ENCODE data around the gene BTN2A1.
A peak's percentile ranks its signal among the peaks of the same experiment; 100 is the strongest.

The BTN2A1 gene

GRCh38 chr6:26471970-26472369 is 14.2 kb downstream of the BTN2A1 start:
- DNase-seq = no peak

DNA sequence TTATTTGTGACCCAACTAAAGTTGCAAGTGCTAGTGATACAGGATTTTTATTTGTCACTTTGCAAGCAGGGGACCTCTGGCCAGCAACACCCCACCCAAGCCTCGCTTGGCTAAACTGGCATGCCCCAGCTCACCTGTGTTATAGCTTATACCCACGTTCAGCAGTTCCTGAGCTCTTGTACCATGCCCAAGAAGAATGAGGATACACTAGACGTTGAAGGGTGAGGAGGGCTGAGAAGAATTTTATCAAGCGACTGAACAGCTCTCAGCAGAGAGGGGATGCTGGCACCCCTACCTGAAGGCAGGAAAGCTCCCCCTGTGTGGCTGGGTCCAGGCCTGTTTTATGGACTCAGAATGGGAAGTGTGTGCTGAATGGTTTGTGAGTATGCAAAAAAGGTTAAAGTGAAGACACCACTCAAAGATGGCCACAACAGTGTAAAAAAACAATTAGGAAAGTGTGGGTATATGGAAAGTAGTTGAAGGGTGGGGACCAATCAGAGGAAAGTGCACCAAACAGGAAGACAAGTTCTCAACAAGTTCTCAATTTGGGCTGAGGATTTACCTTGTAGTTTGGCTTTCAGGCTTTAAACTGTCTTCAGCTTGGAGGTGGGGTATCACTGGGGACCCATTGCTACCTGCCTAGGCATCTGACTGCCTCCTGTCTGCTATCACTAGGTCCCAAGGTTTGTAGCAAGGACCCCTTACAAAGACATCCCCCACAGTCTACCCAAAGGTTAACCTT is 15.0 kb downstream of the BTN2A1 start:
- DNase-seq = no peak

GRCh38 chr6:26473429-26473757 is 15.6 kb downstream of the BTN2A1 start:
- no peak for DNase-seq

- DNase-seq = peak; percentile 97
Observed at GRCh38 chr6:26473758-26474438, 16.1 kb downstream of the BTN2A1 start.

DNA sequence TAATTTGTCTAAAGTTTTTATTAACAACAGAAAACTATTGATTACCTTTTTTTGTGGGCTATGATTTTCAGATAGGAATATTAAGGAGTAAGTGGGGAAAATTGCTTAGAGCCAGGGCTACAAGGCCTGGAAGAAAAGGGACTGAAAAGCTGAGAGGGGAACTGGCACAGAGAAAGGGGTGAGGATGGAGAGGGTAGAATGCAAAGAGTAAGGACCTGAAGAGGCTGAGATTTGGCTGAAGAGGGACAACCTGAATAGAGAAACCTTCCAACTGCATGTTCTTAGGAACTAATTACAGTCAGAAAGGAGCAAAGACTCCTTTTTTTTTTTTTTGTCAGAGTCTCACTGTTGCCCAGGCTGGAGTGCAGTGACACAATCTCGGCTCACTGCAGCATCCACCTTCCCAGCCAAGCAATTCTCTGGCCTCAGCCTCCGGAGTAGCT is 16.7 kb downstream of the BTN2A1 start:
- no peak for DNase-seq

- DNase-seq = no peak
Observed at GRCh38 chr6:26475823-26476729, 18.3 kb downstream of the BTN2A1 start.

GRCh38 chr6:26476896-26477295 is 19.1 kb downstream of the BTN2A1 start:
- DNase-seq = no peak

DNA sequence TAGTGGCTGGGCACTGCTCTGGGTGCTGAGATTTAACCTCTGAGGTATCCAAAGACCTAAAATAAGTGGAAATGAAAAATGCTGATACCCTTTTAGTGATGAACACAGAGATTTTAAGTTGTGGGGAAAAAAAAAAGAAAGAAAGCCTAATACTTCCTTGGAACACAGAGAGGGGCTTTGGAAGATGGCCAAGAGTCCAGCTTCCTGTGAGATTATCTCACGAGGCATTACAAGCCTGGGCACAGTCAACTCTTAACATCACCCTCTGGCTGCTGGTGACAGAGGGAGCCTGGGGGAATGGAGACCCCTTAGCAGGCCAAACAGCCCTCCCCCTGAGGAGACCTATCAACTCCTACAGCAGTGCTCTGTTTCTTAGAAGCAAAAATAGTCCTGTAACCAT is 19.7 kb downstream of the BTN2A1 start:
- no peak for DNase-seq

GRCh38 chr6:26478100-26478984 is 20.6 kb downstream of the BTN2A1 start:
- no peak for DNase-seq

- no peak for DNase-seq
Observed at GRCh38 chr6:26478985-26479278, 21.2 kb downstream of the BTN2A1 start.

GRCh38 chr6:26482338-26482737 is 24.6 kb downstream of the BTN2A1 start:
- no peak for DNase-seq

DNA sequence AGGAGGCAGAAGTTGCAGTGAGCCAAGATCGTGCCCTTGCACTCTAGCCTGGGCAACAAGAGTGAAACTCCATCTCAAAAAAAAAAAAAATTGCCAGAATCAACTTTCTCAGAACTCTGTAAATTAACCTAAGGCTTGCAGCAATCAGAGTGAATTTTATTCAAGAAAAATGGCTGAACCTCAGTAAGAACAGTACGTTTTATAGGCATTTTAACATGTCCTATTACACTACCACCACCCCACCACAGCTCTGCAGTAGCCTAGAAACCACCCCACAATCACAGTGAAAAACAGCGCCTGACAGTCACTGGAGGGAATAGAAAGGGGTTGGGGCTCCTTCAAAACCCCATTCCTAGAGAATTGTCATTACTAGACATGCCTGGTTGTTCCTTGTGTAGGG is 26.0 kb downstream of the BTN2A1 start:
- DNase-seq = no peak

DNA sequence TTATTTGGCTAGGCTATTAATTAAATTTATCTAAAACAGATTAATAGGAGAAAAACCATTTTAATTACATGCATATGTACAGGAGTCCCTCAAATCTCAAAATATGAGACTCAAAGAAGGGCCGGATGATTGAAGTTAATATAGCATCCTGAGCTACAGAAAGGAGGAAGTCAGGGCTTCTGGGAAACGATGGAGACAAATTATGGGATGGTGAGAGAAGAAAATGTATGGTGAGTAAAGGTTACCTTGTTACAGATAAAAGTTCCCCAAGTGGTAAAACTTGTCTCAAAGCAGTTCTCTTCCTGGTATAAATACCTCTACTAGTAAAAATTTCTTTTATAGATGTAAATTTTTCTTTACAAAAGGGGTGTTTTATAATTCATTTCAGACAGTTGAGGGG is 26.4 kb downstream of the BTN2A1 start:
- no peak for DNase-seq

GRCh38 chr6:26485112-26485780 is 27.5 kb downstream of the BTN2A1 start:
- DNase-seq = no peak

GRCh38 chr6:26486358-26486757 is 28.6 kb downstream of the BTN2A1 start:
- no peak for DNase-seq

GRCh38 chr6:26487466-26487865 is 29.7 kb downstream of the BTN2A1 start:
- DNase-seq = no peak

- no peak for DNase-seq
Observed at GRCh38 chr6:26489996-26490964, 32.5 kb downstream of the BTN2A1 start.

GRCh38 chr6:26491604-26492003 is 33.8 kb downstream of the BTN2A1 start:
- no peak for DNase-seq

- no peak for DNase-seq
Observed at GRCh38 chr6:26493258-26493657, 35.5 kb downstream of the BTN2A1 start.

- no peak for DNase-seq
Observed at GRCh38 chr6:26494117-26494516, 36.4 kb downstream of the BTN2A1 start.

DNA sequence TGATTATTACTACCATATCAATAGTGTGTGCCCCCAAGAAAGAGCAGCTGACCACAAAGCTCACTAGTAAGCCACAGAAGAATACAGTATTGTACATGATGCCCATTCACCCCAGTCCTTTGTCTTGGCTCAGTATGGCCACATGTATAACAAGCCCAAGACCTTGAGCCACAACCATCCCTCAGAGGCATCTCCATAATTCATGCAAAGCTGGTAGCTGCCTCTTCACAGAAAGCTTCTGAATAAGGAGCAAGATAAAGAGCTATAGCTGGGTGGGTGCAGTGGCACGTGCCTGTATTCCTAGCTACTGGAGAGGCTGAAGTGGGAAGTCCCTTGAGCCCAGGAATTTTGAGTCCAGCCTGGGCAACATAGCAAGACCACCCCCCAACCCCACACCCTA is 37.5 kb downstream of the BTN2A1 start:
- no peak for DNase-seq

All from fibroblast of skin of right quadriceps (primary cell).